CD4-positive, alpha-beta T cell treated with Interleukin-17A for 1 hour (primary cell): ENCODE measurements around the gene RAET1E.
A peak's percentile ranks its signal among the peaks of the same experiment; 100 is the strongest.
"Not testable (repeated sequence)": the region's sequence is repeated elsewhere in the genome, so short reads cannot be mapped to it uniquely, and the experiment has no call there.

Experiments
- DNase-seq: peaks from one replicate; pipeline ENCODE4 v3.0.0-alpha.2; 2020

The RAET1E gene

GRCh38 chr6:149907317-149907716 is 9.4 kb upstream of the RAET1E start:
- no peak for DNase-seq

- no peak for DNase-seq
Observed at GRCh38 chr6:149906405-149906804, 8.5 kb upstream of the RAET1E start.

- DNase-seq: no peak
Observed at GRCh38 chr6:149905911-149906371, 8.0 kb upstream of the RAET1E start.

- DNase-seq: no peak
Observed at GRCh38 chr6:149905371-149905910, 7.5 kb upstream of the RAET1E start.

GRCh38 chr6:149904661-149905370 is 6.9 kb upstream of the RAET1E start:
- DNase-seq: no peak

- DNase-seq: no peak
Observed at GRCh38 chr6:149903938-149904611, 6.2 kb upstream of the RAET1E start.

GRCh38 chr6:149901444-149902140 is 3.7 kb upstream of the RAET1E start:
- no peak for DNase-seq

GRCh38 chr6:149900620-149901443 is 2.9 kb upstream of the RAET1E start:
- DNase-seq: no peak

- DNase-seq: no peak
Observed at GRCh38 chr6:149899926-149900619, 2.2 kb upstream of the RAET1E start.

- DNase-seq: no peak
Observed at GRCh38 chr6:149899486-149899885, 1.6 kb upstream of the RAET1E start.

- no peak for DNase-seq
Observed at GRCh38 chr6:149898966-149899365, 1.1 kb upstream of the RAET1E start.

GRCh38 chr6:149897015-149897697 is 757 bp downstream of the RAET1E start:
- DNase-seq: peak; percentile 7

- no peak for DNase-seq
Observed at GRCh38 chr6:149896491-149896890, 1.4 kb downstream of the RAET1E start.

GRCh38 chr6:149895833-149896271 is 2.1 kb downstream of the RAET1E start:
- peak; percentile 37 for DNase-seq

- no peak for DNase-seq
Observed at GRCh38 chr6:149895048-149895590, 2.8 kb downstream of the RAET1E start.

- not testable (repeated sequence) for DNase-seq
Observed at GRCh38 chr6:149891864-149892263, 6.0 kb downstream of the RAET1E start.

GRCh38 chr6:149891259-149891658 is 6.7 kb downstream of the RAET1E start:
- no peak for DNase-seq

- no peak for DNase-seq
Observed at GRCh38 chr6:149890629-149891045, 7.3 kb downstream of the RAET1E start.

GRCh38 chr6:149889326-149889725 is 8.6 kb downstream of the RAET1E start:
- DNase-seq: no peak

- DNase-seq: no peak
Observed at GRCh38 chr6:149888659-149889058, 9.3 kb downstream of the RAET1E start.

- no peak for DNase-seq
Observed at GRCh38 chr6:149888093-149888492, 9.8 kb downstream of the RAET1E start.
